Measurements from ENCODE around the gene ENTPD2. TPM values are rescaled to one million over a fixed set of nuclear protein-coding genes. Genes with fewer than 3 reads are reported as not detected.

The ENTPD2 gene
- total RNA-seq, 6 donors from 2014 or later, result 0.34 to 0.98 (median 0.55) TPM; not detected in 2

DNA sequence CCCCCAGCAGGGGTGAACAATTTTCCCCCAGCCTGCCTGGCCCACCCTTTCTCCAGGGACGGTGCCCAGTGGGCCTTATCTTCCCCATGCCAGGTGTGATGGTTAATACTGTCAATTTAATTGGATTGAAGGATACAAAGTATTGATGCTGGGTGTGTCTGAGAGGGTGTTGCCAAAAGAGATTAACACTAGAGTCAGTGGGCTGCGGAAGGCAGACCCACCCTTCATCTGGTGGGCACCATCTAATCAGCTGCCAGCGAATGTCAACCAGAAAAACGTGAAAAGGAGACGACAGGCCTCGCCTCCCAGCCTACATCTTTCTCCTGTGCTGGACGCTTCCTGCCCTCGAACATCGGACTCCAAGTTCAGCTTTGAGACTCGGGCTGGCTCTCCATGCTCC, 16.4 kb downstream of the ENTPD2 start:
- no peak overlapping the region for H3K4me3 ChIP-seq
- no peak overlapping the region for H3K27ac ChIP-seq
- H3K27me3 ChIP-seq, result no peaks in the 10 kb centered on the region
- H3K9me3 ChIP-seq, result no peaks in the 10 kb centered on the region
- TF ChIP-seq POLR2AphosphoS5 (IDR thresholded peaks at IDR 0.05) (no peak), EP300 (IDR thresholded peaks at IDR 0.05) (no peak), POLR2A (IDR thresholded peaks at IDR 0.05) (no peak)
- TF ChIP-seq, protein P1, sequence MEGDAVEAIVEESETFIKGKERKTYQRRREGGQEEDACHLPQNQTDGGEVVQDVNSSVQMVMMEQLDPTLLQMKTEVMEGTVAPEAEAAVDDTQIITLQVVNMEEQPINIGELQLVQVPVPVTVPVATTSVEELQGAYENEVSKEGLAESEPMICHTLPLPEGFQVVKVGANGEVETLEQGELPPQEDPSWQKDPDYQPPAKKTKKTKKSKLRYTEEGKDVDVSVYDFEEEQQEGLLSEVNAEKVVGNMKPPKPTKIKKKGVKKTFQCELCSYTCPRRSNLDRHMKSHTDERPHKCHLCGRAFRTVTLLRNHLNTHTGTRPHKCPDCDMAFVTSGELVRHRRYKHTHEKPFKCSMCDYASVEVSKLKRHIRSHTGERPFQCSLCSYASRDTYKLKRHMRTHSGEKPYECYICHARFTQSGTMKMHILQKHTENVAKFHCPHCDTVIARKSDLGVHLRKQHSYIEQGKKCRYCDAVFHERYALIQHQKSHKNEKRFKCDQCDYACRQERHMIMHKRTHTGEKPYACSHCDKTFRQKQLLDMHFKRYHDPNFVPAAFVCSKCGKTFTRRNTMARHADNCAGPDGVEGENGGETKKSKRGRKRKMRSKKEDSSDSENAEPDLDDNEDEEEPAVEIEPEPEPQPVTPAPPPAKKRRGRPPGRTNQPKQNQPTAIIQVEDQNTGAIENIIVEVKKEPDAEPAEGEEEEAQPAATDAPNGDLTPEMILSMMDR (IDR thresholded peaks at IDR 0.05), result no peak
- H3K36me3 ChIP-seq, result peaks cover 0 to 35% (median 21%) of the 10 kb centered on the region in 4 donors
- DNase-seq, result no peak
- WGBS, 2 donors, result 84 to 90% methylated on average over 10 of the region's 10 CpGs
- H3K4me1 ChIP-seq, result peaks cover 20 to 38% (median 34%) of the 10 kb centered on the region in 4 donors
- no peak for ATAC-seq (ENCODE audit: low FRiP score in 2 of 2)

DNA sequence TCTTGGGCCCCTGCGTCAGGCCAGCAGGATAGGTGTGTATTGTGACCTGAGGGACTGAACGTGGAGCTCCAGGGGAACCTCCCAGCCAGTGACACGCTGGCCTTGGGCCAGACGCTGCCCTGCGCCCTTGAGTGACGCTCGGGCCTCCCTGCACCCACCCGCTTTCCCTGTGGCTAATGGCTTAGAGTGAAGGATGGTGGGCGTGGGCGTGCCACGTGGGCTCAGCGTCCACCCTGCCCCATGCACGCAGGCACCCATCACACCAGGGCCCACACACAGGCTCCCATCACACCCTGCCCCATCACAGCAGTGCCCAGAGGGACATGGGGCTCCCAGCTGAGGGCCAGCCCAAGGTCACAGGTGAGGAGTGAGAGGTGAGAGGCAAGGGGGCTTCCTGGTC, 16.8 kb downstream of the ENTPD2 start:
- Histone ChIP-seq H3K4me1 (peaks cover 23 to 39% (median 34%) of the 10 kb centered on the region in 4 donors), H3K36me3 (peaks cover 0 to 35% (median 21%) of the 10 kb centered on the region in 4 donors), H3K27me3 (no peaks in the 10 kb centered on the region), H3K4me3 (no peak overlapping the region), H3K27ac (no peak overlapping the region), H3K9me3 (no peaks in the 10 kb centered on the region)
- DNase-seq (peak in 1 of 2 donors; percentile 69), ATAC-seq (ENCODE audit: low FRiP score in 2 of 2) (no peak)
- 73 to 83% methylated on average over 7 to 13 of the region's 13 CpGs for WGBS, 2 donors
- TF ChIP-seq, protein P1 (IDR thresholded peaks at IDR 0.05), result no peak
- TF ChIP-seq POLR2AphosphoS5 (IDR thresholded peaks at IDR 0.05) (no peak), POLR2A (IDR thresholded peaks at IDR 0.05) (no peak), EP300 (IDR thresholded peaks at IDR 0.05) (no peak)

DNA sequence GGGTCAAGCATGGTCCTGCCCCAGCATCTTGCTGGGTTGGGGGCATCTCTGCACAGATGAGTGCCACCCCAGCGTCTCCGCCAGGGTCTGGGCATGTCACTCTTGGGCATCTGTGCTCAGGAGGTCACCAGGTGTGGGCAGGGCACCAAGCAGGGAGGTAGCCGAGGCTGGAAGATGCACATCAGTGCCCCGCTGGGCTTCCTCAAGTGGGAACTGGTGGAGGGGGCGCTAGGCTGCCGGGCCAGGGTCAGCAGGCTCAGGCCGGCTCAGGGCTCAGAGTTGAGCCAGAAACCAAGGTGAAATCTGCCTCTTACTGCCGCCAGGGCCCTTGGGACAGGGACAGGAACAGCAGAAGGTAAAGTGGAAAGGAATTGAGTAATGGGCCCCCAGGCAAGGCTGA, 17.9 kb downstream of the ENTPD2 start:
- DNase-seq, result peak in 1 of 2 donors; percentile 52
- WGBS, 2 donors, result 74 to 89% methylated on average over 8 of the region's 8 CpGs
- H3K27ac ChIP-seq, result peak overlapping the region in 2 of 4 donors; percentile 8 to 79

DNA sequence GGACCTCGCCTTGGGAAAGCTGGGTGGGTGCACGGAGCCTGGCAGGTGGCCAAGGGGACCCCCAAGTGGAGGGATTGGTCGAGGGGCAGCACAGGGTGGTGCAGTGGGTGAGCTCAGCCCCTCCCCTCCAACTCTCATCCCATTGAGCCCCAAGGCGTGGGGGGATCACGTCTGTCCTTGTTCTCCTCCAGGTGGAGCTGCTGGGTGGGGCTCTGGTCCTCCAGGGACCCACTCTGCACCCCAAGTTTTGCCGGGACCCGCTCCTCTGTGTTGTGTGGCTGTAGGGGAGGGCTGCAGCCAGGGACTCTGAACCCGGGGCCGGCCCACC, 18.4 kb downstream of the ENTPD2 start:
- DNase-seq (no peak), ATAC-seq (ENCODE audit: low FRiP score in 2 of 2) (peak in 1 of 2 donors; percentile 0)
- peak overlapping the region in 1 of 4 donors; percentile 79 for H3K27ac ChIP-seq
- 32% methylated on average over 8 of the region's 9 CpGs; no CpG with 5 or more reads in 1 of the 2 donors for WGBS, 2 donors
- peaks cover 21 to 41% (median 32%) of the 10 kb centered on the region in 4 donors for H3K4me1 ChIP-seq
- TF ChIP-seq POLR2AphosphoS5 (IDR thresholded peaks at IDR 0.05) (no peak), EP300 (IDR thresholded peaks at IDR 0.05) (no peak), POLR2A (IDR thresholded peaks at IDR 0.05) (no peak)
- TF ChIP-seq, protein P1 (IDR thresholded peaks at IDR 0.05), result peak in 2 of 6 experiments; percentile 8 to 31
- no peaks in the 10 kb centered on the region for H3K9me3 ChIP-seq
- peaks cover 0 to 32% (median 19%) of the 10 kb centered on the region in 4 donors for H3K36me3 ChIP-seq
- no peak overlapping the region for H3K4me3 ChIP-seq
- H3K27me3 ChIP-seq, result no peaks in the 10 kb centered on the region

More for the DNA sequence above, 17.9 kb downstream of the ENTPD2 start:
- Histone ChIP-seq H3K36me3 (peaks cover 0 to 35% (median 21%) of the 10 kb centered on the region in 4 donors), H3K4me3 (no peak overlapping the region), H3K27me3 (no peaks in the 10 kb centered on the region), H3K4me1 (peaks cover 23 to 41% (median 30%) of the 10 kb centered on the region in 4 donors), H3K9me3 (no peaks in the 10 kb centered on the region)
- no peak for ATAC-seq (ENCODE audit: low FRiP score in 2 of 2)
- no peak for TF ChIP-seq EP300 (IDR thresholded peaks at IDR 0.05)
- TF ChIP-seq POLR2AphosphoS5 (IDR thresholded peaks at IDR 0.05), result no peak
- TF ChIP-seq, protein P1 (IDR thresholded peaks at IDR 0.05), result no peak
- TF ChIP-seq POLR2A (IDR thresholded peaks at IDR 0.05), result no peak

Measured in upper lobe of left lung (tissue), 6 donors.